Stimulated activated naive B cell treated with anti-CD40 and anti-IgM and Interleukin-4, amounts not matched to agents 10 μg/mL and 1 μg/mL and 100 μg/mL, for 72 hours (primary cell): ENCODE results near the gene EPHA1.
"Not testable (repeated sequence)": the region's sequence is repeated elsewhere in the genome, so short reads cannot be mapped to it uniquely, and the experiment has no call there.

ENCODE experiments used
- ATAC-seq, 2 donors: fragments of 150-1000 bp; cut with Tn5 transposase; replicated peaks; 2 replicates each; pipeline ENCODE4 v1.10.0; 2021; ENCODE audit warnings: moderate library complexity in 1 of 2
- DNase-seq: peaks from one replicate; pipeline ENCODE4 v3.0.0; 2021
- H3K27ac Mint-ChIP-seq: one replicate; pipeline ENCODE4 v1.8.0; 2022; ENCODE audit warnings: mild to moderate bottlenecking, mixed read lengths
- H3K27me3 Mint-ChIP-seq, 2 donors: one replicate each; pipeline ENCODE4 v1.8.0; 2022; ENCODE audit warnings: mixed read lengths in 2 of 2
- H3K36me3 Mint-ChIP-seq, 2 donors: one replicate each; pipeline ENCODE4 v1.8.0; 2022; ENCODE audit warnings: mixed read lengths in 2 of 2, mild to moderate bottlenecking in 1 of 2
- H3K4me1 Mint-ChIP-seq, 2 donors: one replicate each; pipeline ENCODE4 v1.8.0; 2022; ENCODE audit warnings: mixed read lengths in 2 of 2, mild to moderate bottlenecking in 1 of 2
- H3K4me3 Mint-ChIP-seq, 2 donors: one replicate each; pipeline ENCODE4 v1.8.0; 2022; ENCODE audit warnings: mild to moderate bottlenecking in 2 of 2, mixed read lengths in 2 of 2, moderate library complexity in 1 of 2
- H3K9me3 Mint-ChIP-seq, 2 donors: one replicate each; pipeline ENCODE4 v1.8.0; 2022; ENCODE audit warnings: mixed read lengths in 2 of 2, mild to moderate bottlenecking in 1 of 2

EPHA1 gene

DNA sequence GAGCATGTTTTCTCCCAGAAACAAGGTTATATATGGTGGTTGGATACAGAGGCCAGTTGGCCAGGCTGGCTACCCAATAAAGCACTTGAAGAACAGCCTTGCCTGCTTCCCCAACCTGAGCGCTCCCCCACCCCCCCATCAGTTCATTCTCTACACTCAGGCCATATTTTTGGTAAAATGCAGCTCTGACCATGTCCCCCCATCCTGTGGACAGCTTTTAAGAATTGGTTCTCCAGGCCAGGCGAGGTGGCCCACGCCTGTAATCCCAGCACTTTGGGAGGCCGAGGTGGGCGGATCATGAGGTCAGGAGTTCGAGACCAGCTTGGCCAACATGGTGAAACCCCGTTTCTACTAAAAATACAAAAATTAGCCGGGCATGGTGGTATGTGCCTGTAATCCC, 16.2 kb downstream of the EPHA1 start:
- H3K27me3 Mint-ChIP-seq, H3K4me1 Mint-ChIP-seq, H3K4me3 Mint-ChIP-seq, H3K9me3 Mint-ChIP-seq, H3K27ac Mint-ChIP-seq, ATAC-seq, DNase-seq: not testable (repeated sequence)
- H3K36me3 Mint-ChIP-seq = peaks cover 31 to 43% of the 10 kb centered on the region in 2 donors

- ATAC-seq (no peak), DNase-seq (no peak)
- Mint-ChIP-seq H3K4me1 (peaks cover 3 to 6% of the 10 kb centered on the region in 2 donors), H3K27me3 (peaks cover 0 to 6% of the 10 kb centered on the region in 2 donors), H3K9me3 (no peaks in the 10 kb centered on the region), H3K36me3 (peaks cover 31 to 43% of the 10 kb centered on the region in 2 donors), H3K4me3 (no peak overlapping the region), H3K27ac (no peak overlapping the region)
Measured at GRCh38 chr7:143391462-143392404, 16.9 kb downstream of the EPHA1 start.

DNA sequence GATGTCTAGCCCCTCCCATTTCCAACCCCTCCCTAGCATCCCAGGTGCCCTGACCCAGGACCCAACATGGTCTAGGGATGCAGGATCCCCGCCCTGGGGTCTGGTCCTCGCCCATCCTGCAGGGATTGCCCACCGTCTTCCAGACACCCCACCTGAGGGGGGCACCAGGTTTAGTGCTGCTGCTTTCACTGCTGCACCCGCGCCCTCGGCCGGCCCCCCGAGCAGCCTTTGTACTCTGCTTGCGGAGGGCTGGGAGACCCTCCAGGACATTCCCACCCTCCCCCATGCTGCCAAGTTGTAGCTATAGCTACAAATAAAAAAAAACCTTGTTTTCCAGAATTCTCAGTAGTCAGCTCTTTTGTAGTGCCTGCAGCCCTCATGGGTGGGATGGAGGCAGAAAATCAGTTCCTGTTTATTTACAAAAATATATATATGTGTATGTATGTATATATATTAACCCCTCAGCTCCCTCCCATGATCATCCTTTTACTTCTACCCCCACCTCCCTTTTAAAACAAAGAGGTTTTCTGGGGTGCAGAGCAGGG, 17.8 kb downstream of the EPHA1 start:
- Mint-ChIP-seq H3K4me1 (peaks cover 3 to 6% of the 10 kb centered on the region in 2 donors), H3K27me3 (peaks cover 0 to 6% of the 10 kb centered on the region in 2 donors), H3K36me3 (peaks cover 31 to 43% of the 10 kb centered on the region in 2 donors), H3K4me3 (no peak overlapping the region), H3K9me3 (no peaks in the 10 kb centered on the region), H3K27ac (no peak overlapping the region)
- DNase-seq (no peak), ATAC-seq (no peak)

DNA sequence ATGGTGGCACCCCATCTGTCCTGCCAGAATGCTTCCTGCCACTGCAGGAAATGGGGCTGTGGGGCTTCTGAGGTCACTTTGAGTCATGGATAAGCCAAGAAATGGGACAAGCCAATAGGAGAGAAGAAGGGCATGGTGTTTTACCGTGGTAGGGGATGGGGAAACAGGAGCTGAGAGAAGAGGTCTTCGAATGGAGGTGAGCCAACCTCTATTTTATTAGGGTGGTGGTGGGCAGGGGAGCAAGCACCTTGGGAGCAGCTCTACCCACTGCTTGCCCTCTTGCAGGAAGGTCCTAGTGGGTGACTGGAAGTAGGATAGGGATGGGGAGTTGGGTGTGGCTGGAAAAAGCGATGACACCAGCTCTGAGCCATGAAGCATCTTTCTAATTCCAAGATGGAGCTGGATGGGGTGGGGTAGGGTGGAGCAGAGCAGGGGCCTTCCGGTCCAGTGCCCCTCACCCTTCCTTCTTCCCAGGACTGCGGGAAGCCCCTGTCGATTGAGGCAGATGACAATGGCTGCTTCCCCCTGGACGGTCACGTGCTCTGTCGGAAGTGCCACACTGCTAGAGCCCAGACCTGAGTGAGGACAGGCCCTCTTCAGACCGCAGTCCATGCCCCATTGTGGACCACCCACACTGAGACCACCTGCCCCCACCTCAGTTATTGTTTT, 18.4 kb downstream of the EPHA1 start:
- ATAC-seq (no peak), DNase-seq (no peak)
- peaks cover 0 to 4% of the 10 kb centered on the region in 2 donors for H3K27me3 Mint-ChIP-seq
- peaks cover 31 to 43% of the 10 kb centered on the region in 2 donors for H3K36me3 Mint-ChIP-seq
- peaks cover 3 to 4% of the 10 kb centered on the region in 2 donors for H3K4me1 Mint-ChIP-seq
- no peak overlapping the region for H3K27ac Mint-ChIP-seq
- no peaks in the 10 kb centered on the region for H3K9me3 Mint-ChIP-seq
- no peak overlapping the region for H3K4me3 Mint-ChIP-seq

DNA sequence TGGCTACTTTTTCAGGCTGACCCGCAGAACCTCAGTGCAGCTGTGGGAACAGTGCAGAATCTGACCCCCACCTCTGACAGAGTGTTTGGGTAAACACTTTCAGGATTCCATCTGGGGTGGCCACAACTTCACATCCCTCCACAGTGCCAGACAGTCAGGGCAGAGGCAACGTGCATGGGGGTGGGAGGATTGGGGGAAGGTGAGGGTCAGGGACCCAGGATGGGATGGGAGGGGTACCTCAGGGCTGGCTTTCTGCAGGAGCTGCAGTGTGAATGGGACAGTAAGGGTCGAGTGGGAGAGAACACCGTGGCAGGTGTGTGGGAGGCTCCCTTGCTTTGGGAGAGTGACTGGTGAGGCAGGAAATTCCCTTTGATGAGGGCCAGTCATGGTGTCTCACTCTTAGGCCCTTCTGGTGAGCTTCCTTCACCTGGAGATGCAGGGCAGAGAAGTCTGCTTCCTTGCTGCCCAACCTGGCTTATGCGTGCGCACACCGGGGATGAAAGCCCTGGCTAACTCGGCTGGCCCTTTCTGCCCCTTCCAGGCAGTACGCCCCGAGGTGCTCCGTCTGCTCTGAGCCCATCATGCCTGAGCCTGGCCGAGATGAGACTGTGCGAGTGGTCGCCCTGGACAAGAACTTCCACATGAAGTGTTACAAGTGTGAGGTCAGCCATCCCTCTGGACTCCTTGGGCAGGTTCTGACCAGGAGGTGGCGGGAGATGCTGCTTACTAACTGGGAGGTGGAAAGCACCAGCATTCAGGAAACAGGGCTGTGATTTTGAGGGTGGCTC, 19.1 kb downstream of the EPHA1 start:
- no peak for ATAC-seq
- no peak for DNase-seq
- Mint-ChIP-seq H3K9me3 (no peaks in the 10 kb centered on the region), H3K36me3 (peaks cover 31 to 43% of the 10 kb centered on the region in 2 donors), H3K27ac (no peak overlapping the region), H3K27me3 (no peaks in the 10 kb centered on the region), H3K4me1 (peaks cover 0 to 1% of the 10 kb centered on the region in 2 donors), H3K4me3 (no peak overlapping the region)

DNA sequence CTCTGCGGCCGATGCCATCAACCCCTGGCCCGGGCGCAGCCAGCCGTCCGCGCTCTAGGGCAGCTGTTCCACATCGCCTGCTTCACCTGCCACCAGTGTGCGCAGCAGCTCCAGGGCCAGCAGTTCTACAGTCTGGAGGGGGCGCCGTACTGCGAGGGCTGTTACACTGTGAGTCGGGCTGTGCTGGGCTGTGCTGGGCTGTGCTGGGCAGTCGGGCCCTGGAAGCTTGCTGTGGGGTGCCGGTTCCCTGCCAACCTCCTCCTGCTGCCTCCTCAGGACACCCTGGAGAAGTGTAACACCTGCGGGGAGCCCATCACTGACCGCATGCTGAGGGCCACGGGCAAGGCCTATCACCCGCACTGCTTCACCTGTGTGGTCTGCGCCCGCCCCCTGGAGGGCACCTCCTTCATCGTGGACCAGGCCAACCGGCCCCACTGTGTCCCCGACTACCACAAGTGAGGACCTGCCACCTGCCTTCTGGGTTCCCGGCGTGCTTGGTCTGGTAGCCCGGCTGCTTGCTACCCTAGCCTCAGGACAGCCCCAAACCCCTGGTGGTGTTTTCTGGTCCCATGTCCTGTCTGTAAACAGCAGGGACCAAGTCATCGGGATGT, 20.1 kb downstream of the EPHA1 start:
- H3K9me3 Mint-ChIP-seq = no peaks in the 10 kb centered on the region
- DNase-seq (no peak), ATAC-seq (no peak)
- no peak overlapping the region for H3K27ac Mint-ChIP-seq
- H3K27me3 Mint-ChIP-seq = no peaks in the 10 kb centered on the region
- H3K4me1 Mint-ChIP-seq = peaks cover 0 to 1% of the 10 kb centered on the region in 2 donors
- H3K36me3 Mint-ChIP-seq = peaks cover 31 to 39% of the 10 kb centered on the region in 2 donors
- H3K4me3 Mint-ChIP-seq = no peak overlapping the region

GRCh38 chr7:143388051-143388450, 20.6 kb downstream of the EPHA1 start:
- Mint-ChIP-seq H3K4me3 (no peak overlapping the region), H3K27me3 (no peaks in the 10 kb centered on the region), H3K9me3 (no peaks in the 10 kb centered on the region), H3K36me3 (peaks cover 30 to 36% of the 10 kb centered on the region in 2 donors), H3K27ac (no peak overlapping the region), H3K4me1 (peaks cover 3% of the 10 kb centered on the region in 2 donors)
- ATAC-seq (no peak), DNase-seq (no peak)

GRCh38 chr7:143387156-143387975, 21.3 kb downstream of the EPHA1 start:
- peaks cover 24 to 31% of the 10 kb centered on the region in 2 donors for H3K36me3 Mint-ChIP-seq
- H3K9me3 Mint-ChIP-seq = no peaks in the 10 kb centered on the region
- ATAC-seq (no peak), DNase-seq (no peak)
- no peak overlapping the region for H3K4me3 Mint-ChIP-seq
- peaks cover 5 to 10% of the 10 kb centered on the region in 2 donors for H3K4me1 Mint-ChIP-seq
- no peak overlapping the region for H3K27ac Mint-ChIP-seq
- no peaks in the 10 kb centered on the region for H3K27me3 Mint-ChIP-seq

DNA sequence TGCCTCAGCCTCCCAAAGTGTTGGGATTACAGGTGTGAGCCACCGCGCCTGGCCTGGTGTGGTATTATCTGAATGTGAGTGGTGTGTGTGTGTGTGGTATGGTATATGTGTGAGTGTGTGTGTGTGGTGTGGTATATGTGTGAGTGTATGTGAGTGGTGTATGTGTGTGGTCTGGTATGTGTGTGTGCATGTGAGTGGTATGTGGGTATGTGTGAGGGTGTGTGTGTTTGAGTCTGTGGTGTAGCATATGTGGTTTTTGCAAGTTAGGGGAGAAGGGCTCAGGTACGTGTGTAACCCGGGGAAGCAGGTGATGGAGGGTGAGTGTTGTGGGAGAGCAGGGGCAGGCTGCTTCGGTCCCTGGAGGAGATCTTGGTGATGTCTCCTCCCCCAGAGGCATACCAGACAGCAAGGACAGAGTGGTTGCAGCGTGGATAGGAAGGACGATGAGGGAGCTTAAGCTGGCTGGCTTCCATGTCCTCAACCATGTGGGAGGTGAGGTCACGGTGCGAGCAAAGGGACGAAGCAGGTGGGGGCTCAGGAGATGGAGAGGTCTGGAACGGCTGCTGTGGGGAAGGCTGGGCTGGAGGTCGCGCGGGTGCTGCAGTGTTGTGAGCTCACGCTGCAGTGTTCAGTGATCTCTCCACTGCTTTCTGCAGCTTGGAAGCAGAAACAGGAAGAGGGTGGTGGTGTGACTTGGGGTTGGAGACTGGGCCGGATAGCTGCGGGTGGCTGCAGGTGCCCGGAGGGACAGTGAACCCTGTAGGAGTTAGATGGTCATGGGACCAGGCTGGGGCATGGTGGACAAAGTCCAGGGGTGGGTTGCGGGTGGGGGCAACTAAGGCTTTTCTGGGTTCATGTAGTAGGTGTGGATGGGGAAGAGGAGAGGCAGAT, 22.5 kb downstream of the EPHA1 start:
- no peak overlapping the region for H3K27ac Mint-ChIP-seq

DNA sequence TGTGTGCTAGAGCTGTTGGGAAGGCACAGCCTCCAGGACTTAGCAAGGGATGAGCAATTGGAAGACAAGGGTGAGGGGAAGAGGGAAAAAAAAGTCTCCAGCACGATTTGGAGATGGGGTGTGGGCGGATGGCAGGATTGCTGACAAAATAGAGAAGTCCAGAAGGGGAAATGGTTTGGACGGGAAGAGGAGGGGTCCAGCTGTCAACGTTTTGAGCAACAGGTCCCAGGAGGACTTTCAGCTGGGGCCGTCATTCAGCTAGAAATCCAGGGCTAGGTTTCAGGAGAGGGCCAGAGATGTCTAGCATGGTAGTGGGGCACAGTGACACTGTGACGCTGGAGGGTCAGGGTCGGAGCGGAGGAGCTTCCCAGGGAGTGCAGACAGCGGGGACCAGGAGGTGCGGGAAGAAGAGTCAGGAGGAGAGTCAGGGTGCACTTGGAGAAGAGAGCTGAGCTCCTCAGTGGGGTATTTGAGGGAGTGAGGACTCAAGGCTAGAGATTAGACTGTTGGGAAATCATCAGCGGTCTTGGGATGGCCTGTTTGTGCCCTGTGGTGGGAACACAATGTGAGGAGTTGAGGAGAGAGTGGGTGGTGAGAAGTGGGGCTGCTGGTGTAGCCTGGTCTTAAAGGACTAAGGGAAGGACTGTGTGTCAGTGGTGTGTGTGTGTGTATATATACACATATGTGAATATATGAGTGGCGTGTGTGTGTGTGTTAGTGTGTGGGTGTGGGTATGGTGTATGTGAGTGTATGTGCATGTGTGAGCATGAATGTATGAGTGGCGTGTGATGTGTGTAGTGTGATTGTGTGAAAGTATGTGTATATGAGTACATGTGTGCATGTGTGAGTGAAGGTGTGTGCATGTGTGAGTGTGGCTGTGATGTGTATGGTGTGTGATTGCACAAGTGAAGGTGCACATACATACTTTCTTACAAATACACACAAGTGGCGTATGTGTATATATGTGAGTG, 23.7 kb downstream of the EPHA1 start:
- DNase-seq = no peak
- ATAC-seq = no peak
- Mint-ChIP-seq H3K27ac (no peak overlapping the region), H3K4me1 (peaks cover 5 to 16% of the 10 kb centered on the region in 2 donors), H3K27me3 (no peaks in the 10 kb centered on the region), H3K9me3 (no peaks in the 10 kb centered on the region), H3K4me3 (no peak overlapping the region), H3K36me3 (peaks cover 5 to 9% of the 10 kb centered on the region in 2 donors)

More for the DNA sequence above, 22.5 kb downstream of the EPHA1 start:
- DNase-seq (no peak), ATAC-seq (peak; percentile 45 to 54)
- Mint-ChIP-seq H3K4me1 (peaks cover 5 to 14% of the 10 kb centered on the region in 2 donors), H3K9me3 (no peaks in the 10 kb centered on the region), H3K36me3 (peaks cover 12 to 19% of the 10 kb centered on the region in 2 donors), H3K27me3 (no peaks in the 10 kb centered on the region), H3K4me3 (no peak overlapping the region)

DNA sequence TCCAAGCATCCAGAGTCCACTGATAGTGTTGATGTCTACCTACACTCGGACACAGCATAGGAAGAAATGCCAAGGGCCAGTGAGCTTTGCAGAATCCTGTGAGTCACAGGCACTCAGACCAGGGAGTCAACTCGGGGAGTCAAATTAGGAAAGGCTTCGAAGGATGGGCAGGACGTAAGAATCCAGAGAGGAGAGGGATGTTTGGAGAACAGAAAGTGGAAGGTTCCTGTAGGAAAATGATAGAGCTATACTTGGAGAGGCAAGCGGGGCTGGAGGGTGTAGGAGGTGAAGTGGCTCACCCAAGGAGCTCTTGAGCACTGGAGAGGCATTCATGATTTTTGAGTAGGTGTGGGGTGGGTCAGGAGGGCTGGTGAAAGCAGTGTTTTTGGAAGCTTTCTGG, 24.5 kb downstream of the EPHA1 start:
- no peak for ATAC-seq
- no peak for DNase-seq
- no peaks in the 10 kb centered on the region for H3K27me3 Mint-ChIP-seq
- H3K4me1 Mint-ChIP-seq = peaks cover 12 to 24% of the 10 kb centered on the region in 2 donors
- H3K36me3 Mint-ChIP-seq = peaks cover 1 to 2% of the 10 kb centered on the region in 2 donors
- H3K9me3 Mint-ChIP-seq = no peaks in the 10 kb centered on the region
- H3K4me3 Mint-ChIP-seq = no peak overlapping the region
- H3K27ac Mint-ChIP-seq = no peak overlapping the region
